ENCODE data around the gene RSPO3. TPM values are rescaled to one million over a fixed set of nuclear protein-coding genes. Genes with fewer than 3 reads are reported as not detected.

The RSPO3 gene
- total and polyA plus RNA-seq, 2 of the 13 experiments (the other 11 are each of a cell fraction or from before 2014, with no cell fraction given) = not detected

GRCh38 chr6:127128066-127128465 is 9.6 kb downstream of the RSPO3 start:
- ATAC-seq = no peak
- FAIRE-seq = no peak
- Histone ChIP-seq H3K4me1 (ENCODE audit: insufficient read depth, low read length) (no peaks in the 10 kb centered on the region), H3K79me2 (ENCODE audit: insufficient read depth, low read length) (no peaks in the 10 kb centered on the region), H3K36me3 (replicated peaks in 1 of 2; ENCODE audit: control insufficient read depth in 1 of 2, insufficient read depth in 2 of 2, low read length in 2 of 2) (no peaks in the 10 kb centered on the region), H3K9ac (ENCODE audit: insufficient read depth, low read depth, low read length) (no peak overlapping the region), H2AFZ (ENCODE audit: low read length) (no peak overlapping the region), H3K27ac (ENCODE audit: extremely low read length, insufficient read depth, low read length) (no peak overlapping the region), H3K27me3 (ENCODE audit: control insufficient read depth in 1 of 2, insufficient read depth in 2 of 2, low read length in 2 of 2) (no peaks in the 10 kb centered on the region), H3K4me2 (ENCODE audit: low read depth, low read length) (no peak overlapping the region), H3K9me3 (ENCODE audit: low read length) (no peaks in the 10 kb centered on the region), H3K4me3 (replicated peaks in 1 of 3; ENCODE audit: insufficient read depth in 1 of 3, low read depth in 2 of 3, low read length in 3 of 3) (no peak overlapping the region), H4K20me1 (ENCODE audit: insufficient read depth, low read length) (no peaks in the 10 kb centered on the region)
- in situ Hi-C loops (cut with HindIII; ENCODE audit: extremely low pct_ligation_motif_present, low pct_unique_long_range_greater_than_20kb) = no loop called here
- DNase-seq (ENCODE audit: low spot score) = no peak
- no TSS peak for BruUV-seq (replicated peaks)
- CTCF ChIA-PET (ENCODE audit: low intra/inter-chr PET ratio, low total read pairs) = no interaction called here
- WGBS (ENCODE audit: low lambda C conversion rate) = 0% methylated on average over 1 of the region's 1 CpG
- POLR2A ChIA-PET = no interaction called here
- intact Hi-C loops (cut with micrococcal nuclease; ENCODE audit: unreplicated experiment) = no loop called here
- TF ChIP-seq THAP9 (CRISPR knock-in tag; IDR thresholded peaks at IDR 0.05; ENCODE audit: borderline replicate concordance) (no peak), THAP7 (CRISPR knock-in tag; IDR thresholded peaks at IDR 0.05) (no peak), ZNF746 (CRISPR knock-in tag; IDR thresholded peaks at IDR 0.05) (no peak), ZNF121 (CRISPR knock-in tag; IDR thresholded peaks at IDR 0.05) (no peak), MTERF4 (CRISPR knock-in tag; IDR thresholded peaks at IDR 0.05) (no peak), ZNF282 (IDR thresholded peaks at IDR 0.05; ENCODE audit: partially characterized antibody) (no peak), ZC3H4 (CRISPR knock-in tag; IDR thresholded peaks at IDR 0.05; ENCODE audit: borderline replicate concordance) (no peak), KDM1A (CRISPR knock-in tag; IDR thresholded peaks at IDR 0.05) (no peak), BATF2 (CRISPR knock-in tag; IDR thresholded peaks at IDR 0.05) (no peak), GMEB1 (CRISPR knock-in tag; IDR thresholded peaks at IDR 0.05; ENCODE audit: borderline replicate concordance) (no peak), PAX8 (CRISPR knock-in tag; IDR thresholded peaks at IDR 0.05; ENCODE audit: borderline replicate concordance) (no peak), FOXP4 (CRISPR knock-in tag; IDR thresholded peaks at IDR 0.05) (no peak), ZKSCAN5 (CRISPR knock-in tag; IDR thresholded peaks at IDR 0.05) (no peak), DDIT3 (CRISPR knock-in tag; IDR thresholded peaks at IDR 0.05) (no peak), E2F5 (CRISPR knock-in tag; conservative IDR thresholded peaks at IDR 0.05) (no peak)

All from HepG2 (cell line).